GM12878 (cell line): ENCODE results near the gene PTK7. TPM values are rescaled to one million over a fixed set of nuclear protein-coding genes. Genes with fewer than 3 reads are reported as not detected.

Experiments
- ATAC-seq: fragments of 200-7000 bp; cut with Tn5 transposase; 3 replicates; pipeline ENCODE4 v1.9.1; 2020; ENCODE audit warnings: mild to moderate bottlenecking, moderate library complexity
- BruUV-seq: library from RNA; stranded (reverse); fragments of 400-500 nt; replicated peaks from 2 replicates; lab custom pipeline; 2021; lab: Mats Ljungman, UMichigan
- CTCF ChIA-PET: fragments of 300-600 bp; sonication (Branson Sonifier 250); formaldehyde crosslinking; extraction: SDS; loops from one replicate; lab custom pipeline; 2021; ENCODE audit warnings: inconsistent platforms; lab: Yijun Ruan, JAX
- POLR2A ChIA-PET: fragments of 350-600 bp; formaldehyde crosslinking; extraction: SDS; loops from one replicate; lab custom pipeline; 2021; ENCODE audit warnings: inconsistent platforms; lab: Charles Lee
- RAD21 ChIA-PET: fragments of 300-600 bp; sonication (Branson Sonifier 250); formaldehyde crosslinking; loops from one replicate; lab custom pipeline; 2023; ENCODE audit warnings: antibody characterized with exemption; ENCODE audit not compliant: unreplicated experiment; lab: Charles Lee
- SMC1A ChIA-PET: fragments of 300-600 bp; sonication (Branson Sonifier 250); formaldehyde crosslinking; loops from one replicate; lab custom pipeline; 2023; ENCODE audit not compliant: unreplicated experiment, uncharacterized antibody; lab: Charles Lee
- DNase-seq: peaks from one replicate; pipeline ENCODE4 v3.0.0-alpha.2; 2011; ENCODE audit warnings: low read depth, low spot score
- FAIRE-seq: peaks from 3 replicates; lab custom pipeline; 2011; peaks lifted over from hg19 to GRCh38; lab: Jason Lieb, UNC
- H2AFZ ChIP-seq: 2 replicates; pipeline ENCODE4 v1.6.0; 2011; ENCODE audit warnings: low read depth, low read length, control low read depth; ENCODE audit not compliant: control insufficient read depth
- H3K27ac ChIP-seq: 2 replicates; pipeline ENCODE4 v1.5.1; 2011; ENCODE audit warnings: control low read depth; ENCODE audit not compliant: control insufficient read depth, insufficient read depth
- H3K27me3 ChIP-seq, 2 experiments: replicated peaks in 1 of 2; 2 replicates each; pipeline versions ENCODE4 v1.6.0 to v1.6.1; 2011; ENCODE audit warnings: low read length in 1 of 2; ENCODE audit not compliant: control insufficient read depth in 2 of 2, insufficient read depth in 2 of 2
- H3K36me3 ChIP-seq, 2 experiments: 2 replicates each; pipeline ENCODE4 v1.5.1; 2011; ENCODE audit warnings: low read length in 1 of 2; ENCODE audit not compliant: control insufficient read depth in 2 of 2, insufficient read depth in 2 of 2
- H3K4me1 ChIP-seq: 2 replicates; pipeline ENCODE4 v1.6.1; 2011; ENCODE audit warnings: mild to moderate bottlenecking, low read length, moderate library complexity, mixed read lengths; ENCODE audit not compliant: control insufficient read depth, insufficient read depth
- H3K4me2 ChIP-seq: 2 replicates; pipeline ENCODE4 v1.6.0; 2011; ENCODE audit warnings: control low read depth; ENCODE audit not compliant: control insufficient read depth, insufficient read depth
- H3K4me3 ChIP-seq: fragments of 200-600 bp; sonication (generic); 2 replicates; pipeline ENCODE4 v1.5.1; 2016
- H3K79me2 ChIP-seq: 2 replicates; pipeline ENCODE4 v1.6.0; 2011; ENCODE audit warnings: low read length; ENCODE audit not compliant: control insufficient read depth, insufficient read depth
- H3K9ac ChIP-seq: 2 replicates; pipeline ENCODE4 v1.8.0; 2011; ENCODE audit warnings: low read length, control low read depth, mixed read lengths; ENCODE audit not compliant: control insufficient read depth, insufficient read depth
- H3K9me3 ChIP-seq: replicated peaks from 3 replicates; pipeline ENCODE4 v1.5.1; 2011; ENCODE audit warnings: mild to moderate bottlenecking, low read length; ENCODE audit not compliant: control insufficient read depth, insufficient read depth
- H4K20me1 ChIP-seq: 2 replicates; pipeline ENCODE4 v1.6.0; 2011; ENCODE audit not compliant: control insufficient read depth, insufficient read depth
- CHD2 ChIP-seq: IDR thresholded peaks from 2 replicates; pipeline ENCODE4 v1.6.1; 2011; ENCODE audit warnings: low read depth, low read length, improper control_type of control experiment, borderline replicate concordance
- CHD4 ChIP-seq: fragments of 200-600 bp; sonication (generic); IDR thresholded peaks from 2 replicates; pipeline ENCODE4 v1.6.1; 2016; ENCODE audit warnings: mild to moderate bottlenecking
- GABPA ChIP-seq: IDR thresholded peaks from 2 replicates; pipeline ENCODE4 v1.6.1; 2014; ENCODE audit warnings: antibody characterized with exemption, low read depth, mild to moderate bottlenecking, inconsistent platforms
- IKZF1 ChIP-seq: fragments of 450-650 bp; conservative IDR thresholded peaks from 2 replicates; pipeline ENCODE4 v1.6.1; 2017; ENCODE audit warnings: antibody characterized with exemption, mild to moderate bottlenecking
- JUND ChIP-seq: IDR thresholded peaks from 2 replicates; pipeline ENCODE4 v1.6.1; 2012; ENCODE audit warnings: low read depth, mild to moderate bottlenecking, low read length, improper control_type of control experiment, moderate library complexity
- MYB ChIP-seq: fragments of 150-350 bp; IDR thresholded peaks from 2 replicates; pipeline ENCODE4 v1.6.1; 2014; ENCODE audit warnings: mild to moderate bottlenecking, low read depth, low read length, borderline replicate concordance
- RELB ChIP-seq: fragments of 450-650 bp; IDR thresholded peaks from 2 replicates; pipeline ENCODE4 v1.6.1; 2017; ENCODE audit warnings: low read depth, mild to moderate bottlenecking, moderate library complexity
- TARDBP ChIP-seq: IDR thresholded peaks from 2 replicates; pipeline ENCODE4 v1.6.1; 2016; ENCODE audit warnings: borderline replicate concordance
- TBL1XR1 ChIP-seq: IDR thresholded peaks from 2 replicates; pipeline ENCODE4 v1.6.1; 2012; ENCODE audit warnings: low read depth, low read length, improper control_type of control experiment
- USF2 ChIP-seq: IDR thresholded peaks from 2 replicates; pipeline ENCODE4 v1.6.1; 2011; ENCODE audit warnings: low read depth, low read length, improper control_type of control experiment, borderline replicate concordance
- YBX1 ChIP-seq: fragments of 450-650 bp; IDR thresholded peaks from 2 replicates; pipeline ENCODE4 v1.6.1; 2016; ENCODE audit warnings: antibody characterized with exemption
- ZBTB33 ChIP-seq: fragments of 450-650 bp; IDR thresholded peaks from 2 replicates; pipeline ENCODE4 v1.6.1; 2017; ENCODE audit warnings: mild to moderate bottlenecking
- ZBTB4 ChIP-seq: fragments of 450-650 bp; formaldehyde crosslinking; IDR thresholded peaks from 2 replicates; pipeline ENCODE4 v1.4.0; 2022; ENCODE audit warnings: mild to moderate bottlenecking, moderate library complexity
- ZNF207 ChIP-seq: fragments of 450-650 bp; IDR thresholded peaks from 2 replicates; pipeline ENCODE4 v1.6.1; 2014; ENCODE audit warnings: antibody characterized with exemption, mild to moderate bottlenecking, borderline replicate concordance
- WGBS: methylation state at CpG from one replicate; pipeline ENCODE4 v1.1.6; 2016; ENCODE audit warnings: low lambda C conversion rate; ENCODE audit not compliant: insufficient replicate concordance, insufficient coverage; ENCODE audit errors: missing lambda C conversion rate; 5-methylcytosine and 5-hydroxymethylcytosine counted together
- in situ Hi-C: fragments of 300-500 bp; cut with MboI; formaldehyde crosslinking; loops from 9 replicates; pipeline ENCODE4 v1.14.3; 2018; ENCODE audit warnings: mixed read lengths
- intact Hi-C: fragments of 100-400 bp; cut with micrococcal nuclease; formaldehyde crosslinking; loops from one replicate; pipeline ENCODE4 v1.14.2; 2022; ENCODE audit not compliant: unreplicated experiment
- polyA plus RNA-seq, 11 experiments: library from polyadenylated mRNA; depleted of rRNA in 4 of 11; unstranded in 6 of 11; stranded (reverse) in 5 of 11; fragments of >200 nt; fragmentation: Nextera tagmentation in 4 of 11; fragmentation: Illumina TruSeq in 1 of 11; extraction: Ambion mirVana in 4 of 11; extraction: Trizol in 1 of 11; gene quantifications; 1 replicate in 1 of 11; 2 replicates in 10 of 11; pipeline versions ENCODE4 v1.2.1 to v1.2.3, GENCODE V29; 2011 to 2016; ENCODE audit warnings: inconsistent platforms in 2 of 11, missing spikeins in 2 of 11, low read depth in 1 of 11
- total RNA-seq, 4 experiments: library from RNA; depleted of rRNA in 3 of 4; stranded (reverse); fragments of >200 nt in 3 of 4; fragmentation: Illumina TruSeq in 1 of 4; extraction: Trizol in 1 of 4; gene quantifications; 2 replicates each; pipeline versions ENCODE4 v1.2.1 to v1.2.3, GENCODE V29; 2013 to 2021

Gene PTK7
- total and polyA plus RNA-seq, 10 of the 15 experiments (the other 5 are each of a cell fraction or from before 2014, with no cell fraction given), result 0.18 to 14.4 (median 3.3) TPM; not detected in 1

GRCh38 chr6:43060755-43061633 is 15.1 kb upstream of the PTK7 start (continued):
- TF ChIP-seq ZBTB33, result no peak

GRCh38 chr6:43061861-43062260 is 14.3 kb upstream of the PTK7 start:
- intact Hi-C loops, result no loop called here
- no peak overlapping the region for H3K4me3 ChIP-seq
- peaks cover 15% of the 10 kb centered on the region for H3K79me2 ChIP-seq
- DNase-seq (no peak), ATAC-seq (no peak), FAIRE-seq (no peak)
- H3K36me3 ChIP-seq, result no peaks in the 10 kb centered on the region; a peak in 1 of 4 replicates
- in situ Hi-C loops, result no loop called here
- no peak overlapping the region for H3K4me2 ChIP-seq
- no peaks in the 10 kb centered on the region for H3K9me3 ChIP-seq
- peaks cover 3% of the 10 kb centered on the region; the same call in 1 of the 2 replicates for H3K4me1 ChIP-seq
- ChIA-PET POLR2A (interaction anchor here (1.1 kb wide), 1 partner anchor 78 kb away, joined by 3 read pairs; the partner anchor contains the start of gene PPP2R5D), CTCF (no interaction called here), SMC1A (no interaction called here), RAD21 (interaction anchor here (3.0 kb wide), 1 partner anchor 82 kb away, joined by 16 read pairs; no protein-coding TSS in a partner anchor)
- no peak overlapping the region for H3K27ac ChIP-seq
- H3K27me3 ChIP-seq, result no peaks in the 10 kb centered on the region
- no TSS peak for BruUV-seq
- no peaks in the 10 kb centered on the region for H4K20me1 ChIP-seq
- 56% methylated on average over 2 of the region's 2 CpGs for WGBS
- H2AFZ ChIP-seq, result no peak overlapping the region
- no peak overlapping the region for H3K9ac ChIP-seq
- TF ChIP-seq CHD2, result no peak
- no peak for TF ChIP-seq YBX1
- TF ChIP-seq RELB, result no peak
- TF ChIP-seq IKZF1, result no peak
- no peak for TF ChIP-seq MYB
- no peak for TF ChIP-seq JUND
- TF ChIP-seq USF2, result no peak
- no peak for TF ChIP-seq CHD4
- no peak for TF ChIP-seq ZBTB4
- TF ChIP-seq GABPA, result no peak
- no peak for TF ChIP-seq TARDBP
- TF ChIP-seq ZNF207, result no peak
- TF ChIP-seq TBL1XR1, result no peak
